Measurements from ENCODE around the gene SARNP. TPM values are rescaled to one million over a fixed set of nuclear protein-coding genes. Genes with fewer than 3 reads are reported as not detected.

The SARNP gene
- total RNA-seq, 2 experiments from 2014 or later, result 86.1 to 92.0 TPM

GRCh38 chr12:55780685-55781084, 36.8 kb downstream of the SARNP start:
- no peaks in the 10 kb centered on the region for H3K4me1 ChIP-seq (ENCODE audit: insufficient read depth, low read length, poor library complexity, severe bottlenecking)
- POLR2A ChIA-PET, result interaction anchor here (0.5 to 1.3 kb wide), 4 partner anchors 8 to 36 kb away, joined by 3 to 4 read pairs (median 3); no protein-coding TSS in a partner anchor
- H4K20me1 ChIP-seq (ENCODE audit: insufficient read depth, low read length), result no peaks in the 10 kb centered on the region
- H3K4me3 ChIP-seq (ENCODE audit: low read depth, low read length, poor library complexity, severe bottlenecking), result no peak overlapping the region
- H2AFZ ChIP-seq (ENCODE audit: low read length), result no peak overlapping the region
- no peak overlapping the region for H3K27ac ChIP-seq (ENCODE audit: low read depth, low read length, poor library complexity, severe bottlenecking)
- no peak overlapping the region for H3K4me2 ChIP-seq (ENCODE audit: low read length)
- H3K36me3 ChIP-seq (ENCODE audit: insufficient read depth, low read length), result peaks cover 97% of the 10 kb centered on the region
- intact Hi-C loops (cut with micrococcal nuclease; ENCODE audit: unreplicated experiment), result no loop called here
- DNase-seq (ENCODE audit: low spot score), result no peak
- TF ChIP-seq CTCF (conservative IDR thresholded peaks at IDR 0.05; ENCODE audit: low read length), result no peak
- TF ChIP-seq EZH2phosphoT487 (IDR thresholded peaks at IDR 0.05; ENCODE audit: borderline replicate concordance, low read depth, low read length), result no peak
- BruUV-seq (replicated peaks), result no TSS peak
- H3K79me2 ChIP-seq (ENCODE audit: insufficient read depth, low read depth, low read length), result no peaks in the 10 kb centered on the region
- H3K9me2 ChIP-seq (ENCODE audit: insufficient read depth, low read length), result no peaks in the 10 kb centered on the region
- H3K9me3 ChIP-seq (ENCODE audit: low read length), result no peaks in the 10 kb centered on the region
- CTCF ChIA-PET (ENCODE audit: unreplicated experiment), result no interaction called here

GRCh38 chr12:55777856-55778255, 39.7 kb downstream of the SARNP start:
- Histone ChIP-seq H3K9me2 (ENCODE audit: insufficient read depth, low read length) (no peaks in the 10 kb centered on the region), H2AFZ (ENCODE audit: low read length) (no peak overlapping the region), H3K27ac (ENCODE audit: low read depth, low read length, poor library complexity, severe bottlenecking) (no peak overlapping the region), H3K9me3 (ENCODE audit: low read length) (no peaks in the 10 kb centered on the region), H3K4me2 (ENCODE audit: low read length) (no peak overlapping the region), H3K36me3 (ENCODE audit: insufficient read depth, low read length) (peaks cover 95% of the 10 kb centered on the region), H3K4me1 (ENCODE audit: insufficient read depth, low read length, poor library complexity, severe bottlenecking) (no peaks in the 10 kb centered on the region), H3K4me3 (ENCODE audit: low read depth, low read length, poor library complexity, severe bottlenecking) (no peak overlapping the region), H4K20me1 (ENCODE audit: insufficient read depth, low read length) (no peaks in the 10 kb centered on the region), H3K79me2 (ENCODE audit: insufficient read depth, low read depth, low read length) (no peaks in the 10 kb centered on the region)
- POLR2A ChIA-PET, result interaction anchor here (1.5 kb wide), 1 partner anchor 20 kb away, joined by 5 read pairs; no protein-coding TSS in a partner anchor
- no TSS peak for BruUV-seq (replicated peaks)
- TF ChIP-seq EZH2phosphoT487 (IDR thresholded peaks at IDR 0.05; ENCODE audit: borderline replicate concordance, low read depth, low read length), result no peak
- no peak for TF ChIP-seq CTCF (conservative IDR thresholded peaks at IDR 0.05; ENCODE audit: low read length)
- no peak for DNase-seq (ENCODE audit: low spot score)
- intact Hi-C loops (cut with micrococcal nuclease; ENCODE audit: unreplicated experiment), result no loop called here
- CTCF ChIA-PET (ENCODE audit: unreplicated experiment), result no interaction called here

- CTCF ChIA-PET (ENCODE audit: unreplicated experiment), result no interaction called here
- Histone ChIP-seq H3K79me2 (ENCODE audit: insufficient read depth, low read depth, low read length) (no peaks in the 10 kb centered on the region), H3K36me3 (ENCODE audit: insufficient read depth, low read length) (peaks cover 87% of the 10 kb centered on the region), H3K4me1 (ENCODE audit: insufficient read depth, low read length, poor library complexity, severe bottlenecking) (no peaks in the 10 kb centered on the region), H3K9me3 (ENCODE audit: low read length) (no peaks in the 10 kb centered on the region), H3K4me3 (ENCODE audit: low read depth, low read length, poor library complexity, severe bottlenecking) (no peak overlapping the region), H3K9me2 (ENCODE audit: insufficient read depth, low read length) (no peaks in the 10 kb centered on the region), H3K4me2 (ENCODE audit: low read length) (no peak overlapping the region), H4K20me1 (ENCODE audit: insufficient read depth, low read length) (no peaks in the 10 kb centered on the region), H2AFZ (ENCODE audit: low read length) (no peak overlapping the region), H3K27ac (ENCODE audit: low read depth, low read length, poor library complexity, severe bottlenecking) (no peak overlapping the region)
- DNase-seq (ENCODE audit: low spot score), result no peak
- BruUV-seq (replicated peaks), result no TSS peak
- no peak for TF ChIP-seq EZH2phosphoT487 (IDR thresholded peaks at IDR 0.05; ENCODE audit: borderline replicate concordance, low read depth, low read length)
- no peak for TF ChIP-seq CTCF (conservative IDR thresholded peaks at IDR 0.05; ENCODE audit: low read length)
- intact Hi-C loops (cut with micrococcal nuclease; ENCODE audit: unreplicated experiment), result no loop called here
- POLR2A ChIA-PET, result interaction anchor here (0.6 to 1.7 kb wide), 3 partner anchors 17 to 44 kb away, joined by 3 read pairs; no protein-coding TSS in a partner anchor
Measured at GRCh38 chr12:55771736-55772135, 45.8 kb downstream of the SARNP start.
